ENCODE data around the gene ATP6V1G3.

DNA sequence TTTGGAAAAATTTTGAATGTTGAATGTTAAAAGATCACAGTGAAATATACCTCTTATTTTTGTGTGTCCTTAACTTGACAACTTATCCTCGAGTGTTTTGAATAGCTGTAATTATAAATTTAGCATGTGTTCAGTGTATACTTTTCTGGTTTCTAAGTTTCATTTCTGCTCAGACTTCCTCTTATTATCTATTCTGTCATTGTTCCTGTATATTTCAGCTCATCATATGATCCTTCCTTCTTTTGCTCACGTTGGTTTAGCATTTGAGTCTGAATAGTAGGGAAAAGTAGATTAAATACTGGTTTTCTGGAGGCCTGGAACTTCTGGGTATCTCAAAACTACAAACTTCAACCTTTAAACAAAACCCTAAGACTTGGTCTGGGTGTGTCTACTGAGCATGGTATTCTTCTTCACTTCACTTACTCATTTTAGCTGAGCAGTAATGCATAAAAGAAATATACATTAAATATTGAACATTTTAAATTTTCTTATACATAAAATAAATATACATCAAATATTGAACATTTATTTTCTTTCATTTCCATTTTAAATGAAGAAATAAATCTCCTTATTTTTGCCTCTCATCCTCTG, 3.3 kb upstream of the ATP6V1G3 start:
- TF ChIP-seq CTCF (IDR thresholded peaks at IDR 0.05) = no peak
- no peak for TF ChIP-seq POLR2A (IDR thresholded peaks at IDR 0.05)

All from body of pancreas (tissue), 4 donors.